Measurements from ENCODE around the gene SLC12A9. TPM values are rescaled to one million over a fixed set of nuclear protein-coding genes. Genes with fewer than 3 reads are reported as not detected.
"Not testable (repeated sequence)": the region's sequence is repeated elsewhere in the genome, so short reads cannot be mapped to it uniquely, and the experiment has no call there.

Gene SLC12A9
- total RNA-seq, 1 donor from 2014 or later: 30.5 TPM

- FAIRE-seq: no peak
Observed at GRCh38 chr7:100901921-100902332, 49.4 kb downstream of the SLC12A9 start.

GRCh38 chr7:100902638-100903037 lies 50.1 kb downstream of the SLC12A9 start:
- H3K4me1 Mint-ChIP-seq (ENCODE audit: low read depth, unreplicated experiment): no peaks in the 10 kb centered on the region
- peaks cover 2% of the 10 kb centered on the region for H3K9me3 Mint-ChIP-seq (ENCODE audit: unreplicated experiment)
- H3K9me3 ChIP-seq (ENCODE audit: insufficient read depth, low read depth, low read length): no peaks in the 10 kb centered on the region
- H3K4me2 ChIP-seq (ENCODE audit: low read length): no peak overlapping the region
- H3K27me3 ChIP-seq (ENCODE audit: insufficient read depth, low read length): no peaks in the 10 kb centered on the region
- H2AFZ ChIP-seq (ENCODE audit: low read depth, low read length): no peak overlapping the region
- no peaks in the 10 kb centered on the region for H3K79me2 ChIP-seq (ENCODE audit: insufficient read depth, low read length)
- no peaks in the 10 kb centered on the region for H3K36me3 Mint-ChIP-seq (ENCODE audit: low read depth, unreplicated experiment)
- H3K4me3 Mint-ChIP-seq (ENCODE audit: unreplicated experiment): no peak overlapping the region
- no peak overlapping the region for H3K27ac Mint-ChIP-seq (ENCODE audit: unreplicated experiment)
- no peaks in the 10 kb centered on the region for H4K20me1 ChIP-seq (ENCODE audit: insufficient read depth, low read length)
- no peak overlapping the region for H3K4me3 ChIP-seq (ENCODE audit: insufficient read depth, low read depth, low read length)
- no peaks in the 10 kb centered on the region for H3K36me3 ChIP-seq (ENCODE audit: insufficient read depth, low read length)
- no peak overlapping the region for H3K9ac ChIP-seq (ENCODE audit: low read length)
- H3K27me3 Mint-ChIP-seq (ENCODE audit: low read depth, unreplicated experiment): peaks cover 15% of the 10 kb centered on the region
- no peak overlapping the region for H3K27ac ChIP-seq (ENCODE audit: low read depth, low read length)
- FAIRE-seq (no peak), DNase-seq (ENCODE audit: low read depth) (no peak)
- H3K4me1 ChIP-seq (ENCODE audit: insufficient read depth, low read length): no peaks in the 10 kb centered on the region
- no peak for TF ChIP-seq EZH2 (IDR thresholded peaks at IDR 0.05; ENCODE audit: insufficient read depth, low read length)

More at GRCh38 chr7:100901921-100902332, 49.4 kb downstream of the SLC12A9 start:
- Mint-ChIP-seq H3K4me1 (ENCODE audit: low read depth, unreplicated experiment) (no peaks in the 10 kb centered on the region), H3K4me3 (ENCODE audit: unreplicated experiment) (no peak overlapping the region), H3K27me3 (ENCODE audit: low read depth, unreplicated experiment) (peaks cover 19% of the 10 kb centered on the region), H3K27ac (ENCODE audit: unreplicated experiment) (no peak overlapping the region), H3K9me3 (ENCODE audit: unreplicated experiment) (peaks cover 2% of the 10 kb centered on the region), H3K36me3 (ENCODE audit: low read depth, unreplicated experiment) (no peaks in the 10 kb centered on the region)
- Histone ChIP-seq H2AFZ (ENCODE audit: low read depth, low read length) (no peak overlapping the region), H3K79me2 (ENCODE audit: insufficient read depth, low read length) (no peaks in the 10 kb centered on the region), H3K4me2 (ENCODE audit: low read length) (no peak overlapping the region), H3K4me1 (ENCODE audit: insufficient read depth, low read length) (peaks cover 3% of the 10 kb centered on the region), H3K4me3 (ENCODE audit: insufficient read depth, low read depth, low read length) (no peak overlapping the region), H3K9me3 (ENCODE audit: insufficient read depth, low read depth, low read length) (no peaks in the 10 kb centered on the region), H3K27me3 (ENCODE audit: insufficient read depth, low read length) (no peaks in the 10 kb centered on the region), H3K9ac (ENCODE audit: low read length) (no peak overlapping the region), H3K27ac (ENCODE audit: low read depth, low read length) (no peak overlapping the region), H4K20me1 (ENCODE audit: insufficient read depth, low read length) (no peaks in the 10 kb centered on the region), H3K36me3 (ENCODE audit: insufficient read depth, low read length) (no peaks in the 10 kb centered on the region)
- no peak for TF ChIP-seq CTCF (IDR thresholded peaks at IDR 0.05; ENCODE audit: insufficient read depth, low read depth, low read length)
- no peak for DNase-seq (ENCODE audit: low read depth)

- Histone ChIP-seq H4K20me1 (ENCODE audit: insufficient read depth, low read length) (no peaks in the 10 kb centered on the region), H2AFZ (ENCODE audit: low read depth, low read length) (no peak overlapping the region), H3K4me3 (ENCODE audit: insufficient read depth, low read depth, low read length) (no peak overlapping the region), H3K79me2 (ENCODE audit: insufficient read depth, low read length) (no peaks in the 10 kb centered on the region), H3K9ac (ENCODE audit: low read length) (no peak overlapping the region), H3K4me1 (ENCODE audit: insufficient read depth, low read length) (no peaks in the 10 kb centered on the region), H3K27me3 (ENCODE audit: insufficient read depth, low read length) (no peaks in the 10 kb centered on the region), H3K9me3 (ENCODE audit: insufficient read depth, low read depth, low read length) (no peaks in the 10 kb centered on the region), H3K36me3 (ENCODE audit: insufficient read depth, low read length) (no peaks in the 10 kb centered on the region), H3K27ac (ENCODE audit: low read depth, low read length) (no peak overlapping the region), H3K4me2 (ENCODE audit: low read length) (no peak overlapping the region)
- no peak for TF ChIP-seq EZH2 (IDR thresholded peaks at IDR 0.05; ENCODE audit: insufficient read depth, low read length)
- no peak for TF ChIP-seq CTCF (IDR thresholded peaks at IDR 0.05; ENCODE audit: insufficient read depth, low read depth, low read length)
- H3K4me3 Mint-ChIP-seq (ENCODE audit: unreplicated experiment): no peak overlapping the region
- H3K27me3 Mint-ChIP-seq (ENCODE audit: low read depth, unreplicated experiment): peaks cover 3% of the 10 kb centered on the region
- H3K27ac Mint-ChIP-seq (ENCODE audit: unreplicated experiment): no peak overlapping the region
- no peak for FAIRE-seq
- no peaks in the 10 kb centered on the region for H3K36me3 Mint-ChIP-seq (ENCODE audit: low read depth, unreplicated experiment)
- DNase-seq (ENCODE audit: low read depth): no peak
- peaks cover 6% of the 10 kb centered on the region for H3K9me3 Mint-ChIP-seq (ENCODE audit: unreplicated experiment)
- no peaks in the 10 kb centered on the region for H3K4me1 Mint-ChIP-seq (ENCODE audit: low read depth, unreplicated experiment)
Observed at GRCh38 chr7:100908512-100908911, 56.0 kb downstream of the SLC12A9 start.

GRCh38 chr7:100910443-100910842 lies 57.9 kb downstream of the SLC12A9 start:
- not testable (repeated sequence) for H3K36me3 Mint-ChIP-seq (ENCODE audit: low read depth, unreplicated experiment); H2AFZ ChIP-seq (ENCODE audit: low read depth, low read length); H3K9me3 Mint-ChIP-seq (ENCODE audit: unreplicated experiment); H3K4me1 ChIP-seq (ENCODE audit: insufficient read depth, low read length); H3K27ac ChIP-seq (ENCODE audit: low read depth, low read length); H3K9ac ChIP-seq (ENCODE audit: low read length); H3K4me2 ChIP-seq (ENCODE audit: low read length); H3K4me1 Mint-ChIP-seq (ENCODE audit: low read depth, unreplicated experiment); FAIRE-seq; H4K20me1 ChIP-seq (ENCODE audit: insufficient read depth, low read length); DNase-seq (ENCODE audit: low read depth); H3K27me3 Mint-ChIP-seq (ENCODE audit: low read depth, unreplicated experiment); H3K79me2 ChIP-seq (ENCODE audit: insufficient read depth, low read length); H3K36me3 ChIP-seq (ENCODE audit: insufficient read depth, low read length); H3K4me3 Mint-ChIP-seq (ENCODE audit: unreplicated experiment); H3K27me3 ChIP-seq (ENCODE audit: insufficient read depth, low read length); H3K9me3 ChIP-seq (ENCODE audit: insufficient read depth, low read depth, low read length); H3K27ac Mint-ChIP-seq (ENCODE audit: unreplicated experiment); H3K4me3 ChIP-seq (ENCODE audit: insufficient read depth, low read depth, low read length)

Data from astrocyte (in vitro differentiated cells and primary cell).